Endodermal cell (in vitro differentiated cells): ENCODE data around the gene CCM2. TPM values are rescaled to one million over a fixed set of nuclear protein-coding genes. Genes with fewer than 3 reads are reported as not detected.

Source experiments
- DNase-seq: peaks from one replicate; pipeline ENCODE4 v3.0.0-alpha.2; 2017
- H3K27ac ChIP-seq: 2 replicates; pipeline ENCODE4 v1.5.1; 2013; ENCODE audit warnings: mild to moderate bottlenecking, low read depth, low read length, moderate library complexity
- H3K27me3 ChIP-seq: 2 replicates; pipeline ENCODE4 v1.6.1; 2013; ENCODE audit warnings: mild to moderate bottlenecking, low read length, moderate library complexity; ENCODE audit not compliant: insufficient read depth, control insufficient read depth, poor library complexity, severe bottlenecking
- H3K36me3 ChIP-seq: 2 replicates; pipeline ENCODE4 v1.7.0; 2013; ENCODE audit warnings: mild to moderate bottlenecking, low read length, moderate library complexity; ENCODE audit not compliant: control insufficient read depth, insufficient read depth
- H3K4me1 ChIP-seq: one replicate; pipeline ENCODE4 v1.7.0; 2013; ENCODE audit warnings: low read length; ENCODE audit not compliant: control insufficient read depth, insufficient read depth
- H3K4me3 ChIP-seq: 2 replicates; pipeline ENCODE4 v1.5.1; 2013; ENCODE audit warnings: mild to moderate bottlenecking, low read length, moderate library complexity
- H3K9ac ChIP-seq: 2 replicates; pipeline ENCODE4 v1.6.1; 2013; ENCODE audit warnings: mild to moderate bottlenecking, low read length, moderate library complexity; ENCODE audit not compliant: poor library complexity, severe bottlenecking; ENCODE audit errors: extremely low read depth
- H3K9me3 ChIP-seq: 2 replicates; pipeline ENCODE4 v1.6.1; 2013; ENCODE audit warnings: mild to moderate bottlenecking, low read length, moderate library complexity; ENCODE audit not compliant: control insufficient read depth
- H3K27ac Mint-ChIP-seq: 2 replicates; pipeline ENCODE4 v1.8.0; 2020; ENCODE audit warnings: mixed read lengths
- H3K27me3 Mint-ChIP-seq: 2 replicates; pipeline ENCODE4 v1.8.0; 2021; ENCODE audit warnings: mild to moderate bottlenecking, mixed read lengths; ENCODE audit not compliant: insufficient read depth
- H3K36me3 Mint-ChIP-seq: 2 replicates; pipeline ENCODE4 v1.8.0; 2020; ENCODE audit warnings: low read depth, mixed read lengths
- H3K4me1 Mint-ChIP-seq: 2 replicates; pipeline ENCODE4 v1.8.0; 2020; ENCODE audit warnings: mixed read lengths
- H3K4me3 Mint-ChIP-seq: 2 replicates; pipeline ENCODE4 v1.8.0; 2020; ENCODE audit warnings: mild to moderate bottlenecking, moderate library complexity, mixed read lengths
- H3K9me3 Mint-ChIP-seq: 2 replicates; pipeline ENCODE4 v1.8.0; 2020; ENCODE audit warnings: mild to moderate bottlenecking, mixed read lengths
- WGBS, 2 experiments: methylation state at CpG; one replicate each; pipeline versions ENCODE4 v1.1.5 to v1.1.7; 2013; ENCODE audit warnings: missing lambda C conversion rate in 2 of 2, mixed read lengths in 1 of 2; ENCODE audit not compliant: insufficient coverage in 1 of 2, insufficient read length in 1 of 2; 5-methylcytosine and 5-hydroxymethylcytosine counted together
- total RNA-seq, 2 donors: library from RNA; stranded (reverse); fragmentation: NEBNext Ultra II Directional in 1 of 2; extraction: Animal tissue kit (Norgen Biotek cat#: 25700) in 1 of 2; gene quantifications; 2 replicates in 1 of 2; 3 replicates in 1 of 2; pipeline ENCODE4 v1.2.1, GENCODE V29; 2021
- TF ChIP-seq, protein P1 (sequence below): fragments of 200-600 bp; sonication (generic); conservative IDR thresholded peaks from 2 replicates; pipeline ENCODE4 v1.5.0; 2021; ENCODE audit warnings: antibody characterized with exemption, mild to moderate bottlenecking

Gene CCM2
- total RNA-seq, 2 donors from 2014 or later: 37.4 to 38.1 TPM

DNA sequence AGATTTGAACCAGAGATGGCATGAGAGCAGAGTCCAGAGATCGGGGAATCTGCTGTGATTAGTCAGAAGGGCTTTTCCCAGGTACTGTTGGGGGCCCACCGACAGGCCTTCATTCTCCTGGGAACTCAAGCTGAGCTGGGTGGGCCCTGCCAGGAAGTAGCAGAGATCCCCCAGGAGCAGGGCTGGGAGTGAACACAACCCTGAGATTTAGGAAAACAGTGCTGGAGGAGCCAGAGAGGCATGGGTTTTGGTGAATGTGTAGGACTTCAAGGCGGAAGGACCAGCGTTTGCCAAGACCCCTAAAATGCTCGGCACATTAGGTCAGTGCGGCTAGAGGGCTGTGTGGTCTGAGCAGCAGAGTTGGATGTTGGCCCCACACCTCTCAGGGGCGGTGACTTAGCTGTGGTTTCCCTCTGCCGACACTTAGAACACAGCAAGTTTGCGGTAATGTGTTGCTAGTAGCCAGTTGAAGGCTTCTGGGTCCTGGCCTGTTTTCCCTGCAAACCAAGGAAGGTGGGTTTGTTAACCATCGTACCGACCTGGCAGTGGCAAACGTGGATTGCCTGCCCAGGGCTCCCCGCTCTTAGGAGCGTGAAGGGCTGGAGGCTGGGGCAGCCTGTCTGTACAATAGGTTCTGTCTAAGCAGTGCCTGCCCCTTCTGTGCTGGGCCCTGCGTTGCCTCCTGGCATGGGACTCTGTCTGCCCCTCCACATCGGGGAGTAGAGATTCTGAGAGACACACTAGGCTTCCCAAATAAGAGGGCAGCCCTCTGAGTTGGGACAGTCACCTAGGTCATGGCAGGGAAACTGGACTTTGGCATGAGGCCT lies 74.7 kb downstream of the CCM2 start:
- no peak for DNase-seq
- peaks cover 51% of the 10 kb centered on the region for H3K36me3 ChIP-seq
- Mint-ChIP-seq H3K9me3 (no peaks in the 10 kb centered on the region), H3K27ac (no peak overlapping the region), H3K4me1 (no peaks in the 10 kb centered on the region), H3K36me3 (peaks cover 36% of the 10 kb centered on the region), H3K27me3 (no peaks in the 10 kb centered on the region), H3K4me3 (no peak overlapping the region)
- no peak overlapping the region for H3K9ac ChIP-seq
- no peak overlapping the region for H3K27ac ChIP-seq
- TF ChIP-seq, protein P1, sequence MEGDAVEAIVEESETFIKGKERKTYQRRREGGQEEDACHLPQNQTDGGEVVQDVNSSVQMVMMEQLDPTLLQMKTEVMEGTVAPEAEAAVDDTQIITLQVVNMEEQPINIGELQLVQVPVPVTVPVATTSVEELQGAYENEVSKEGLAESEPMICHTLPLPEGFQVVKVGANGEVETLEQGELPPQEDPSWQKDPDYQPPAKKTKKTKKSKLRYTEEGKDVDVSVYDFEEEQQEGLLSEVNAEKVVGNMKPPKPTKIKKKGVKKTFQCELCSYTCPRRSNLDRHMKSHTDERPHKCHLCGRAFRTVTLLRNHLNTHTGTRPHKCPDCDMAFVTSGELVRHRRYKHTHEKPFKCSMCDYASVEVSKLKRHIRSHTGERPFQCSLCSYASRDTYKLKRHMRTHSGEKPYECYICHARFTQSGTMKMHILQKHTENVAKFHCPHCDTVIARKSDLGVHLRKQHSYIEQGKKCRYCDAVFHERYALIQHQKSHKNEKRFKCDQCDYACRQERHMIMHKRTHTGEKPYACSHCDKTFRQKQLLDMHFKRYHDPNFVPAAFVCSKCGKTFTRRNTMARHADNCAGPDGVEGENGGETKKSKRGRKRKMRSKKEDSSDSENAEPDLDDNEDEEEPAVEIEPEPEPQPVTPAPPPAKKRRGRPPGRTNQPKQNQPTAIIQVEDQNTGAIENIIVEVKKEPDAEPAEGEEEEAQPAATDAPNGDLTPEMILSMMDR: no peak
- no peaks in the 10 kb centered on the region for H3K27me3 ChIP-seq
- H3K9me3 ChIP-seq: no peaks in the 10 kb centered on the region
- WGBS, 2 experiments: 91 to 95% methylated on average over 16 of the region's 16 CpGs
- no peak overlapping the region for H3K4me3 ChIP-seq
- no peaks in the 10 kb centered on the region for H3K4me1 ChIP-seq

DNA sequence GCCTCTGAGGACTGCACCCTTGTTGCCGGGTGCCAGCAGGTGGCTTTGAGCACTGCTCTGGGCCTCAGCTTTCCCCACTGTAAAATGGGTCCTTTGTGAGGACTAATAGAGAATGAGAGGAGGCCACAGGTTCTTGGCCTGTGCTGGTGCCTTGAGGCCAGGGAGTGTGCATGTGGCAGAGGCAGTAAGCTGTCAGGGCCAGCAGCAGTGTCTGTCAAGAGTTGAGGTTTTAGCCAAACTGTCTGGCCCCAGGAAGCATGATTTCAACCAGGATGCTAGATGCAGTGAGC lies 75.3 kb downstream of the CCM2 start:
- peaks cover 36% of the 10 kb centered on the region for H3K36me3 Mint-ChIP-seq
- H3K9ac ChIP-seq: no peak overlapping the region
- H3K4me3 Mint-ChIP-seq: no peak overlapping the region
- H3K27ac ChIP-seq: no peak overlapping the region
- TF ChIP-seq, protein P1: no peak
- 96 to 100% methylated on average over 1 of the region's 1 CpG for WGBS, 2 experiments
- no peaks in the 10 kb centered on the region for H3K4me1 Mint-ChIP-seq
- no peaks in the 10 kb centered on the region for H3K27me3 ChIP-seq
- no peak overlapping the region for H3K4me3 ChIP-seq
- no peaks in the 10 kb centered on the region for H3K4me1 ChIP-seq
- H3K36me3 ChIP-seq: peaks cover 48% of the 10 kb centered on the region
- H3K9me3 ChIP-seq: no peaks in the 10 kb centered on the region
- no peaks in the 10 kb centered on the region for H3K27me3 Mint-ChIP-seq
- H3K9me3 Mint-ChIP-seq: no peaks in the 10 kb centered on the region
- DNase-seq: no peak
- H3K27ac Mint-ChIP-seq: no peak overlapping the region

DNA sequence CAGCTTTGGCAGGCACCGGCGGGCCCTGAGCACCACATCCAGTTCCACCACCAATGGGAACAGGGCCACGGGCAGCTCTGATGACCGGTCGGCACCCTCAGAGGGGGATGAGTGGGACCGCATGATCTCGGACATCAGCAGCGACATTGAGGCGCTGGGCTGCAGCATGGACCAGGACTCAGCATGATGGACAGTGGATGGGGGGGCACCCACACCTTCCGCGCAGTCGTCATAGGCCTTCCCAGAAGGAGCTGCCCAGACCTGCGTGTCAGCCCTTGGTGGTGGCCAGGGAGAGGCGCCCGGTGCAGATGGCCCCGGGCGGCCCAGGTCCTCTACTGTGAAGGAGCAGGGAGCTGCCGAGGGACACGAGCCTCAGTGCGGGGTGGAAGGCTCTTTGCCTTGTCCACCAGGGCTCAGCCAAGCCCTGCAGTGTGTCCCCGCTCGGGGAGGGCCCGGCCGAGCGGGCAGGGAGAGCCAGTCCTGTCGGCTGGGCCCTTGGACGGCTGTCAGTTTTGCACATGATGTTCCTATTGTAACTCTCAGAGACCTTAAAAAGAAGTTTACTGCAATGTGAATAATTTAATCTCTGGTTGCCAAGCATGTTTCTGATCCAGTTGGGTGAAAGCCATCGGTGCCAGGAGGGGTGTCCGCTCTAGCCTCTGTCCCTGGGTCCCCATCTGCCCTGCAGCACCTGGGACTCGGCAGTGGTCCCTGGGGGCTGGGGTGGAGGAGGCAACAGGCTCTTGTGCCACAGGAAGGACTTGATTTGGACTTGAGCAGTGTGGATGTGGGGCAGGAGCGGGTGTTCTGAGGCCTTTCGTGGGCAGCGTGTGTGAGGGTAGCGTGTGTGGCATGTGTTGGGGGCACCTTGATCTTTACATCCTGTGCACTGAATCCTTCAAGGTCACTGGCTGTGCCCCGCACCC lies 76.1 kb downstream of the CCM2 start:
- no peaks in the 10 kb centered on the region for H3K9me3 ChIP-seq
- H3K27me3 ChIP-seq: no peaks in the 10 kb centered on the region
- no peak for DNase-seq
- no peak overlapping the region for H3K4me3 ChIP-seq
- H3K4me1 Mint-ChIP-seq: no peaks in the 10 kb centered on the region
- H3K27ac ChIP-seq: no peak overlapping the region
- H3K36me3 Mint-ChIP-seq: peaks cover 36% of the 10 kb centered on the region
- no peaks in the 10 kb centered on the region for H3K27me3 Mint-ChIP-seq
- H3K4me3 Mint-ChIP-seq: no peak overlapping the region
- 95 to 98% methylated on average over 11 to 35 of the region's 35 CpGs for WGBS, 2 experiments
- TF ChIP-seq, protein P1: no peak
- H3K9ac ChIP-seq: no peak overlapping the region
- no peaks in the 10 kb centered on the region for H3K4me1 ChIP-seq
- peaks cover 43% of the 10 kb centered on the region for H3K36me3 ChIP-seq
- no peaks in the 10 kb centered on the region for H3K9me3 Mint-ChIP-seq
- no peak overlapping the region for H3K27ac Mint-ChIP-seq
